ENCODE data around the gene APOF.
"Not testable (repeated sequence)": the region's sequence is repeated elsewhere in the genome, so short reads cannot be mapped to it uniquely, and the experiment has no call there.

Gene APOF

DNA sequence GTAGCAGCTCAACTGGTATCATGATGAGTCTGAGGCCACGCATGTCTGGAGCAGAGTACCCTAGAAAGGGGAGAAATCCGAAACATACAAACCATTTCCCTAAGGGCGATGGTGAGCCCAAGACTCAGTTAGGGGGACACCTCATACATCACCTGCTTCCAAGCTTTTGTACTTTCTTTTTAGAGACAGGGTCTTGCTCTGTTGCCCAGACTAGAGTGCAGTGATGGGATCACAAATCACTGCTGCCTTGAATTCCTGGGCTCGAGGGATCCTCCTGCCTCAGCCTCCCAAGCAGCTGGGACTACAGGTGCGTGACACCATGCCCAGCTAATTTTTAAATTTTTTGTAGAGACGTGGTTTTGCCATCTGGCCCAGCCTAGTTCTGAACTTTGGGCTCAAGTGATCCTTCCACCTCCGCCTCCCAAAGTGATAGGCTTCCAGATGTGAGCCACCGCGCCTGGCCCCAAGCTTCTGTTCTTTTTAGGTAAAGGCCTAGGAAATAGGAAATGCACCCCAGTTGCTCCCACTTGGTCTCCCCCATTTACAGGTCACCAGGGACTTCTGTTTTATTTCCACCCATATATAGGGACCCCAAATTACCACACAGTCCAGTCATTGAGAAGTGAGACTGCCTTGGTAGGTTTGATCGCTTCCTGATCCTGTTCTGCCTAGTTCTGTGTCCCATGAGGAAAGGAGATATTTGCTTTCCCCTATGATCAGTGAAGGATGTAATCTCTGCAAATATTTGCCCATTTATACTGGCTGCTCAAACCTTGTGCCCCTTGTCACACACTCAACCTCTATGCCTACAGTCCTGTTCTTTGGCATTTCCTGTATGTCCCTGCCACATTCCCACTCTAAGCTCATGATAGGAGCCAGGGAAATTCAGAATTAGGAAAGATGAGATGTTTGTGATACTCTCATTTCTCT, at the start of gene APOF:
APOF (minus strand) TSS at position 728 of the 930 bp plus-strand sequence; CDS start at position 616, 112 bp downstream.
- no peak for DNase-seq

DNA sequence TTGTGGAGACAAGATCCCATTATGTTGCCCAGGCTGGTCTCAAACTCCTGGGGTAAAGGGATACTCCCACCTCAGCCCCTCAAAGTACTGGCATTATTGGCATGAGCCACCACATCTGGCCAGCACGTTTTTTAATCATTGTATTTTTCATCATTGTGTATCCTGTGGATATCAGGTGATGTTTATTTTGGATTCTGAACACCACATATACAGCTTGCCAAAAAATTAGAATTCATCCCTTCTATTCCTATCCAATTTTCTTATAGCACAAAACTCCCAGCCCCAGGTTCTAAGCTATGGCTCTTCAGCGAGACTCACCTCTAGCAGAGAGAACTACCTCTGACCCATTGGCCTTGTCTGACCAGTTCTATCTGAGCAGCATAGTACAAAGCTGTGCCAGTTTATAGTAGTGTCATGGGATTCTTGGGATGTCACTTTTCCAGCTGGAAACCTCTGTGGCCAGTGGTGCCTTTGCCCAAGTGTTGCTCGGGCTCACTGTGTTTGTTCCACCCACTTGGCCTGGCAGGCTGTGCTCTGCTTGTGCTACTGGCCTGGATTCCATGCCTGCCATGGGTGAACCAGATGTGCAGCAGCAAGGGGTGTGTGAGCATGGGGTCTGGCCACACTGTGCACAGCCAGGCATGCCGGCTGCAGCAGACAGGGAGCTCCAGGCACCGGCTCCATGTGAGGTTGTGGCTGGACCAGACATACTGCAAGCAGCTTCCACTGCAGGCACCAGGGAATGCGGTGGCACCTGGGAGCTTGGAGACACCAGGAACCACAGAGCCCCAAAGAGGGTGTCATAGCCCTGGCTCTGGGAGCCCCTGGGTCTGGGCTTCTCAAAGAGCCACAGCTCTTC, 49.4 kb upstream of the APOF start:
- no peak for DNase-seq

DNA sequence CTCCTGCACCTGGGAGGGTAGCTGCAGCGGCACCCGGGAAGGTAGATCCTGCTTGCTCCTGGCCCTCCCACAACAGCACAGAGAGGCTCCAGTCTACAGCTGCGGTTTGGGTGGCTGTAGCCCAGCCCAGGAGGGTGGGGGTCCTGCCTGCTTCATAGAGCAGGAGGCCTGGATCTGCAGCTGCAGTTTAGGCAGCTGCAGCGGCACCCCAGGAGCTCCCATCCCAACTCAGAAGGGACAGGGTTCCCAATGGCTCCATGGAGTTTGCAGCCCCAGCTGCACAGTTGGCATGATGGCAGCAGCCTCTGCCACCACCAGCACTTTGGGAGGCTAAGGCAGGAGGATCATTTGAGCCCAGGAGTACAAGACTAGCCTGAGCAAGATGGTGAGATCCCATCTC, 48.1 kb upstream of the APOF start:
- DNase-seq = no peak

DNA sequence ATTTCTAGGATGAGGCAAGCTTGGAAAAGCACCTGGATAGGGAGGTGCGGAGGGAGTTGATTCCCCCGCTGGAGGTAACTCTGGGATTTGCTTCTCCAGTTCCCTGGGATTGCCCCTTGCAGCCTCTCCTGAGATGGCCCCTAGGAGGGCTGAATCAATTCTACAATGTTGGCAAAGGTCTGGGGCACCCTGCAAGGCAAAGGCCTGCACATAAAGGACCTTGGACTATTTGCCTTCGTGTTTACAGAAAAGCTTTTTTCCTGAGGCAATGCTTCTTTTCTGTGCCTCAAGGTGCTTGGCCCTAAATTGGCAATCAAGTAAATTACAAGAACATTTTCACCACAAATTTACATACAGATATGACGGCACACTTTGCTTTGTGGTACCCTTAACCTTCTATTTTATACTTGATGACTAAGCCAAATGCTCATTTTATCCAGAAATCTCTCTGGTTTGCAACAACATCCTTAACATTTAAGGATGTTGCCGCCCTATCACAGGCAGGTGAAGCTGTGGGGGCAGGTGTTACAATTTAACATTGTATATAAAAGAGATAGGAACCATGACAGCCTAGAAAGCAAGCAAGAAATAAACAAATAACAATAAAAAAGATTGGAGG, 46.3 kb upstream of the APOF start:
- no peak for DNase-seq

- DNase-seq = not testable (repeated sequence)
Observed at GRCh38 chr12:56404227-56404626, 41.6 kb upstream of the APOF start.

- DNase-seq = not testable (repeated sequence)
Observed at GRCh38 chr12:56401612-56402011, 39.0 kb upstream of the APOF start.

GRCh38 chr12:56401125-56401524, 38.5 kb upstream of the APOF start:
- DNase-seq = not testable (repeated sequence)

DNA sequence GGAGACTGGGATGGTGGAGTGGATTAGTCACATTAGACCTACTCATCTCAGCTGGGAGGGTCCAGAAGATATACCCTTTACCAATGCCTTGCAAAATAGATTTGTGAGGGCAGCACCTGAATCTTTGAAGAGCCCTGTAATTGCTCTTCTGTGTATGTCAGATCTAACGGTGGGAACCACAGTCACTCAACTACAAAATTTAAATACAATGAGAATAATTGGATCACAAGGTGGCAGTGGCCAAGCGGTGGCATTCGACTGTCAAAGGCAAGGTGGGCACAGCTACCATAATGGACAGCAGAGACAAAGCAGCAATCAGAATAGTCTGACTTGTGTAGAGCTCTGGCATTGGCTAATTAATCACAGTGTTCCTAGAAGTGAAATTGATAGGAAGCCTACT, 36.8 kb upstream of the APOF start:
- not testable (repeated sequence) for DNase-seq

- no peak for DNase-seq
Observed at GRCh38 chr12:56398324-56398723, 35.7 kb upstream of the APOF start.

- no peak for DNase-seq
Observed at GRCh38 chr12:56392331-56392730, 29.7 kb upstream of the APOF start.

GRCh38 chr12:56391721-56392120, 29.1 kb upstream of the APOF start:
- DNase-seq = no peak

GRCh38 chr12:56389412-56389811, 26.8 kb upstream of the APOF start:
- no peak for DNase-seq

DNA sequence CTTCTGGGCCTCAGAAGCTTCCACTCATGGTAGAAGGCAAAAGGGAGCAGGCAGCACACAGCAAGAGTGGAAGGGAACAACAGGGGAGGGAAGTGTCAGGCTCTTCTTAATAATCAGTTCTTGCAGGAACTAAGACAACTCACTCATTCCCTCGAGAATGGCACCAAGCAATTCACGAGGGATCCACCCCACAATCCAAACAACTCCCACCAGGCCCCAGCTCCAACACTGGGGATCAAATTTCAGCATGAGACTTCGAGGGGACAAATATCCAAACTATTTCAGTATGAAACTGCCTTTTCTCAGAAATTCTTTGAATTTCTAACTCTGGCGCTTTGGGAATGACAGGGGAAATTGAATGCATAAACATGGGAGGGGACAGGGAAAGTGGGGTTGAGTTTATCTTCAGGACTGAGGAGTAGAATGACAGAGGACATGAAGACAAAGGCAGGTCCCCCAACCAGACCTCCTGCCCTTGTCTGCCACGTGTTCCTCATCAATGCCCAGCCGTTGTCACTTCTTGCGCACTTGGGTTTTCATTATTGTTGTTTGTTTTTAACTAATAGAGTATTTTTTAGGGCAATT, 24.6 kb upstream of the APOF start:
- DNase-seq = no peak

- no peak for DNase-seq
Observed at GRCh38 chr12:56385873-56386272, 23.2 kb upstream of the APOF start.

DNA sequence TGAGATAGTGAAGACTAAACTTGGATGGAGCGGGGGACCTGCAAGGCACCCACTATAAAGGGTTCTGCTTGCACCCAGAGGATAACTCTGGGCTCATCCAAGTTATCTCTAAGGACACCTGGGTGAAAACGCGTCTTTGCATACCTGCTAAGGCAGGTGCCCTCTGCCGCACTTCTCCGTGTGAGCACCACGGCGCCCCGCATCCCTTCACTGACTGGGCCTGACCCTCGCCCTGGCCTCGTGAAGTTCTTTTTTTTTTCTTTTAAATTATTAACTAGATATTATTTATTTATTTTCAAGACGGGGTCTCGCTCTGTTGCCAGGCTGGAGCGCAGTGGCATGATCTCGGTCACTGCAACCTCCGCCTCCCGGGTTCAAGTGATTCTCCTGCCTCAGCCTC, 20.0 kb upstream of the APOF start:
- DNase-seq = no peak

DNA sequence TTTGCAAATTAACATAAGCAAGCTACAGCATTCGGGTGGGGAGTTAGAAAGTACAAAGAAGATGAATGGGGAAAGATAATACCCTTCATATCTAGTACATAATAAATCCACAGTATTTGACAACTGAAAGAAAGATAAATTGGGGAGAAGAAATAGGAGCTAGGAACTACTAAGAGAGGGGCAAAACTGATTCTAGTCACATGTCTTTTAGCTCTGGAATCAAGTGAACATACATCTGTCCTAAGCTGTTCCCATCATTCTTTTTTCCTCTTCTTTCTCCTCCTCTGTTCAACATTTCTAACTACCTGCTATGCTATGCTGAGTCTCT, 15.3 kb upstream of the APOF start:
- no peak for DNase-seq

DNA sequence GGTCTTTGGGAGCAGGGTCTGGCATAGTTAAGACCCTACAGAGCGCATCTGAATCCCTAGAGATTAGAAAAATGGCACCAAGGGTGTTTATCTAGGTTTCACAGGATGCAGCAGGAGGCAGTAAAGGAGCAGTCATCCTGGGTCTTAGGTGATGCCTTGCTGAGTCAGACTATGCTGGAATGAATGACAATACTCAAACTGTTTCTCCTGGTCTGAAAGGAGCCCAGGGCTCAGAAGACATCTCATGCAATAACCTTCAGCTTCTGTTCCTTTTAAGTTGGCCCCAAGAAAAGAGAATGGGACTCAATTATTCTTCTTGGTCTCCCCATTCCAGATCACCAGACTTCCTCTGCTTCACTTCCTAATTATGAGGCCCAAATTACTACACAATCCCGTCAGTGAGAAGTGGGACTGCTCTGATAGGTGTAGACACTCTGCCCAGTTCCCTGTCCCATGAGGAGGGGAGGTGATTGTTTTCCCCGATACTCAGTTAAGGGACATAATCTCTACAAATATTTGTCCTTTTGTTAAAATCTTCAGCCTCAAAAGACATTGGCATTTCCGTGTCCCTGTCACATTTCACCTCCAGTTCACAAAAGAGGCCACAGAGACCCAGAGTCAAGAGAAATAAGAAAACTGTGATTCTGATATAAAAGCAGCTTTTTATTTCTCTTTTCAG, 14.8 kb upstream of the APOF start:
- DNase-seq = no peak

GRCh38 chr12:56375598-56376434, 13.2 kb upstream of the APOF start:
- no peak for DNase-seq

DNA sequence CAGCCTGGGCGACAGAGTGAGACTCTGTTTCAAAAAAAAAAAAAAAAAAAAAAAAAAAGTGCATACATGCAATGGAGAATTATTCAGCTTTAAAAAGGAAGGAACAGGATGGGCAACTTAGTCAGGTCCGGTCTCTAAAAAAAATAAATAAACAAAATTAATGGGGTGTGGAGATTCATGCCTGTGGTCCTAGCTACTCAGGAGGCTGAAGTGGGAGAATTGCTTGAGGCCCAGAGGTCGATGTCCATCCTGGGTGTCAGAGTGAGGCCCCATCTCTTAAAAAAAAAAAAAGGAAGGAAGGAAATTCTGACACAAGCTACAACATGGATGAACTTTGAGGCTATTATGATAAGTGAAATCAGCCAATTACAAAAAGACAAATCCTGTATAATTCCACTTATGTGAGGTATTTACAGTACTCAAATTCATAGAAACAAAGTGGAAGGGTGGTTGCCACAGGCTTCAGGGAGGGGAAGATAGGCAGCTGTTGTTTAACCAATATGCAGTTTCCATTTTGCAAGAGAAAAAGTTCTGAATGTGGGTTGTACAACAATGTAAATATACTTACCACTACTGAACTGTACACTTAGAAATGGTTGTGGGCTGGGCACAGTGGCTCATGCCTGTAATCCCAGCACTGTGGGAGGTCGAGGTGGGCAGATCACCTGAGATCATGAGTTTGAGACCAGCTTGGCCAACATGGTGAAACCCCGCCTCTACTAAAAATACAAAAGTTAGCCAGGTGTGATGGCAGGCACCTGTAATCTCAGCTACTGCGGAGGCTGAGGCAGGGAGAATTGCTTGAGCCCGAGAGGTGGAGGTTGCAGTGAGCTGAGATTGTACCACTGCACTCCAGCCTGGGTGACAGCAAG, 12.3 kb upstream of the APOF start:
- no peak for DNase-seq

DNA sequence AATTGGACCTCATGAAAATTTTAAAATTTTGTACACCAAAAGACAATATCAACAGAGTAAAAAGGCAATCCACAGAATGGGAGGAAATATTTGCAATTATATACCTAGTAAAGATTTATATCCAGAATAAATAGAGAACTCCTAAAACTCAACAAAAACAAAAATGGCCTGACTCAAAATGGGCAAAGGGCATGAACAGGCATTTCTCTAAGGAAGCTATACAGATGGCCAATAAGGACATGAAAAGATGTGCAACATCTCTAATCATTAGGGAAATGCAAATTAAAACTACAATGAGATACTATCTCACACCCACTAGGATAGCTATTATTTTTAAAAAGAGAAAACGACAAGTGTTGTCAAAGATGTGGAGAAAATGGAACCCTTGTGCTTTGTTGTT, 10.9 kb upstream of the APOF start:
- DNase-seq = no peak

GRCh38 chr12:56366948-56367347, 4.3 kb upstream of the APOF start:
- DNase-seq = no peak

Measured in CD4-positive, alpha-beta T cell treated with Interleukin-17A for 1 hour (primary cell).